SHP77 treated with DMSO at 0.1 percent for 48 hours (cell line): Measurements from ENCODE around the gene CAPSL.
"Not testable (repeated sequence)": the region's sequence is repeated elsewhere in the genome, so short reads cannot be mapped to it uniquely, and the experiment has no call there.

ENCODE experiments used
- DNase-seq: peaks from one replicate; lab custom pipeline; 2025; lab: John Stamatoyannopoulos, UW

CAPSL gene

DNA sequence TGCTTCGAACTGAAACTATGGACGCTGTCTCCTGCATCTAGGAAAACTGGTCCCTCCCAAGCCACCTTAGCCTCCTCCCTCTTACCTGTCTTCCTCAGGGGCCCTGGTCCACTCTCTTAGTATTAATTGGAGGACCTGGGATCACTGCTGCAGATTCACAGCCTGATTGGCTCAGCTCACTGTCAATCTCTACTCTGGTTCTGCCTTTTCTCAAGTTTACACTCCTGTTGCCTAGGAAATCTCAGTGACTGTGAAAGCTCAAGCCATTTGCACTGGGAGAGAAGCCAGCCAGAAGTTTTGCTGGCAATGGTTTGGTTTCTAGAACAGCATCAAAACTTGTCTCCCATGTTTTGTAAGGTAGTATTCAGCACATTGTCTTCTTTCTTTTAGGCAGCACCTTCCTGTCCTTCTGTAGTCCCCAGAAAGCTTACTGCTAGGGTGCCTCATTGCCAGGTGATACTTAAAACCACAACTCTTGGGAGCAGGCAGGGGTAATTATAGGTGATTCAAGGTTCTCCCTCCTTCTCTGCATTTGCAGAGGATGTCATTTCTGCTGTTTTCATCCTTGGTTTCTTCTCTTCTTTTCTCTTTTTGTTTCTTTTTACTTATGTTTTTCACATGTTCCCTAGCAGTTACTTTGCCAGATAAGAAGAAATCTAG lies at the start of gene CAPSL:
TSS of gene CAPSL (minus strand) at position 55 of the 660 bp plus-strand sequence. CDS start 17,502 bp downstream, outside the sequence.
- no peak for DNase-seq

DNA sequence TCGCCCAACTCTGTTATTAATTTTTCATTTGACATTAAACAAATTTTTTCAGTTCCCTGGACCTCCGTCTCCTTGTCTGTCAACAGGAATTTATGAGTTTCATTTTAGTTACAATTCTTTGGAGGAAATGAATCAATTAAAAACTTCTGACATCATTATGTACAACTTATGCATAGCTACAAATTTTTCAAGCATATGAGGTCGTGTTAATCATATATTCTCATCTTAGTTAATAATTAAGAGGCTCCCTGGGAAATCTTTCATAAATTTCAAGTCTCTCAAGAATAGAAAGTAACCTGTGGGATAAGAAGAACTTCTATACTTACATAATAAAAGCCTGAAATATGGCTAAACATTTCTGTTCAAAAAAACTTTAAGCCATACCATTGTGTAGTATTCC lies 49.4 kb upstream of the CAPSL start:
- DNase-seq: no peak

DNA sequence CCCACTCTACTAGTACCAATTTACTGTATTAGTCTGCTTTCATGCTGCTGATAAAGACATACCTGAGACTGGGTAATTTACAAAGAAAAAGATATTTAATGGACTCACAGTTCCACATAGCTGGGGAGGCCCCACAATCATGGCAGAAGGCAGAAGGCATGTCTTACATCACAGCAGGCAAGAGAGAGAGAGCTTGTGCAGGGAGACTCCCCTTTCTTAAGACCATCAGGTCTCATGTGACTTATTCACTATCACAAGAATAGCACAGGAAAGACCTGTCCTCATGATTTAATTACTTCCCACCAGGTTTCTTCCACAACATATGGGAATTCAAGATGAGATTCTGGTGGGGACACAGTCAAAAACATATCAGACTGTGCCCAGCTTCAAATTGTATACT lies 41.3 kb upstream of the CAPSL start:
- no peak for DNase-seq

DNA sequence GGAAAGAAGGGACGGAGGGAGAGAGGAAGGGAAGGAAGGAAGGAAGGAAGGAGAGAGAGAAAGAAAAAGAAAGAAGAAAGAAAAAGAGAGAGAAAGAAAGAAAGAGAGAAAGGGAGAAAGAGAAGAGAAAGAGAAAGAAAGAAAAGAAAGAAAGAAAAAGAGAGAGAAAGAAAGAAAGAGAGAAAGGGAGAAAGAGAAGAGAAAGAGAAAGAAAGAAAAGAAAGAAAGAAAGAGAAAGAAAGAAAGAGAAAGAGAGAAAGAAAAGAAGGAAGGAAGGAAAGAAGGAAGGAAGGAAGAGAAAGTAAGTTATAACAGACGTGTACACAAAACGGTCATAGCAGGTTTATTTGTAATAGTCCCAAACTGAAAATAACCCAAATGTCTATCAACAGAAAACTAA lies 38.4 kb upstream of the CAPSL start:
- not testable (repeated sequence) for DNase-seq

DNA sequence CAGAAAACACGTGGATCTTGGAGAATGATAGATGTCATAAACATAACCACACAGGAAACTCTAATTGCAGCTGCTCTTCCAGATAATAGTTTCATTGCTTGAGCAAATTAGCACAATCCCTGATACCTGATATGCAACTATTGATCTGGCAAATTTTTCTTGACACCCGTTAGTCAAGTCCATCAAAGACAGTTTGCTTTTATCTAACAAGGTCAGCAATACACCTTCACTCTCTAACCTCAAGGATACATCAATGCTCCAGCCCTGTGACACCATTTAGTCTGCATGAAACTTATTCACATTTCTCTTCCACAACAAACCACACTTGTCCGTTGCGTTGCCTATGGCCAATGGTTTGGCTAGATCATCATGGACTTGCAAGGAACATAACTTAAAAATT lies 36.1 kb upstream of the CAPSL start:
- no peak for DNase-seq

DNA sequence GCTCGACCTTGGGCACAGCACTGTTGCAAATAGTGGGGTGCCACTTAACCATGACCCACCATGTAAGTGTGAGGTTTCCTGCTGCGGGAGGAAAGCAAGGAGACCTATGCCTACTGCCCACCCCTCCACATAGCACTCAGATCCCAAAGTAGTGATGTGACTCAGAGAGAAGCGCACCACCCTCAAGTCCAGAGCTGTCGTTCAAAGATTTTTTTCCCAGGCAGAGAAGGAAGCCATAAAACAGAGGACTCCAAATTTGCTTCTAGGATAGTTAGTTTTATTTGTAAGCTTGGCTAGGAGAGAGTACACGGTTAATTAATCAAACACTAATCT lies 33.4 kb upstream of the CAPSL start:
- no peak for DNase-seq

DNA sequence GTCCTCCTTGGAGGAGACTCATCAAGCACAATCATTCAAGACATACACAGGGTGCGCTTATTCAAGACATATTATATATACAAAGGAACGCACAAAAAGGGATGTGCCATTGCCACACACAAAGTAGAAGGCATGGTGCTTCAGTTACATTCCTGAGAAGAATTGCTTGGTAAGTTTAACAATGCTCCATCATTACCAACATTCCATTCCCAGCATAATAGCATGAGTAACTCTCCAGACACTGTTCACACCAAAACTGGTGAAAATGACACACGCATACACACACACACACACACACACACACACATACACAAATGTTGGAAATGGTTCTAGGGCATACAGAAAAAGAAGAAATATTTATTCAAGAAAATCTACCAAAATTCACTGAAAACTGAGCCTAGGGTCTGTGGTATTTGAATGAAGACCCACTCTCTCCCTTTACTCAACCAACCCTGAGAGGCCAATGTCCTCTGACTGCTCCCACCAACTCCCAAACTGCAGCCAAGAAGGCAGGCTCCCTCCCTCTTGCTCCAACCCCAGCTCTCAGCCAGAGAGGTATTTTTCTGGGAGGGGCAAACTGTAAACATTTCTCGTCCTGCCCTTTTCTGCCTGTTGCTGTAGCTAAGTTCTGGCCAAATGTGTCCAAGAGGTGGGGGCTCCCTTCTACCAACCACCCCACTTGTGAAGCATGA lies 32.9 kb upstream of the CAPSL start:
- no peak for DNase-seq

DNA sequence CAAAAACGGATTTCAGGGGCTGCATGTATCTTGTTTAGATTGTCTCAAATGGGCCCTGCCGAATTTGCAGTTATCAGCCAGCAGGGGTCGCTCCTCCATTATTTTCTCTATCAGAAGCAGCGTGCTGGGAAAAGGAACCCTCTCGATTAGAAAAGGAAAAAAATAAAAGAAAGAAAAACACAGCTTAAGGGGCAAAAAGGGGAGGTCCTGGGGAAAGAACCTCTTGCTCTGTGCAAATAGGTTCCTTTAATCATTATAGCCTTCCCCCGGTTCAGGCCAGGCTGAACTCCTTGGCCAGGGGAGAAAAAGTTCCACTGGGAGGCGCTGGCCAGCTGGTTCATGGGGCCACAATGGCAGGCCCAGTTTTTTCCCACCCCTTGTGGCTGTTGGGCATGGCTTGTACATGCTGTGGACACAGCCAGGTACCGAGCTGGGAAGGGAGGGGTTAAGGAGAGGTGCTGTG lies 25.0 kb upstream of the CAPSL start:
- no peak for DNase-seq

DNA sequence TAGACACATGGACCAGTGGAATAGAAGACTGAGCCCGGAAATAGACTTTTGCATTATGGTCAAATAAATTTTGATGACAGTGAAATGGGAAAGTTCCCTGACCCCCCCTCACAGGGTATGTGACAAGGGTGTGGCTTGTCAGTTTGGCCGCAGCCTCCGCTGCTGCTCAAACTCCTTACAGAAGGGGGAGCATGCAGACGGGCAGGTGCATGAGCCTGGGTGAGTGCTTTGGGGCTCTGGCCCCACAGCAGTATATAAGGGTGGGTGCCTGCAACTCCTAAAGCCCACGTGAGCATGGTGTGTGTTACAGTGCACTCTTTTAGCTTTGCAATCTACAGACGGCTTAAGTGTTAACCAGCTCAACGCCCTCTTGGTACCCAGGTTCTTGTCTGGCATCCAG lies 21.9 kb upstream of the CAPSL start:
- no peak for DNase-seq

DNA sequence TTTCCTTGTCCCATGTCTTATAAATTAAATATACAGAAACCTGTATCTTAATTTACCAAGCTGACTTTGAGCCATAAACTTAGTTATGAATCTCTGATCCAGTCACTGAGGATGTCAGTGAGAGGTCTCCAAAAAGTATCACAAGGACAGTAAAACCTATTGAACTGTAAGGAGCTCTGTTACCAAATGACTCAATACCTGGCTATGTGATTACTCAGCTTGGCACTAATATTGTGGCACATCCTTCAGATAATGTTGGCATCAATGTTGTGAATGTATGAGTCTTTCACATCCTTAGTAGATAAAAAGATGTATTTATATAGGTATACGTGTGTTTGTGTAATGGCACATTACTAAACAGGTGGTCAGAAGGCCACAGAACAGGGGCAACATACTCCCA lies 18.0 kb upstream of the CAPSL start:
- DNase-seq: no peak

DNA sequence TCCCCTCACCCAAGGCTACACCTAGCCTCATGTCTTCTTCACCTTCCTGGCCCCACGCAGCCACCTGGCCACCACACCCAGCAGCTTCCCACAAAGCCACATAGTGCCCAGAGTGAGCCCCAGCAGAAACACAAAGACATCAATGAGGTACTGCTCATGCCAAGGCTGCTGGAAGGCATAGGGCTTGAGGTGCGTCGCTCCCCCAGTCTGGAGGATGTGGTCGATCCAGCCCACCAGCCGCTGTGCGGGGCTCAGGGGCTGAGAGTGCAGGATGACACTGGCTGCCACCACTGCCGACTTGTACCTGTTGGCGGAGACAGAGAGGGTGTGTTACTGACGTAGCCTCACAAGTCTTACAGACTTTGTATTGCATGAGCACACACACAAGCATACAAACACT lies 15.8 kb upstream of the CAPSL start:
- DNase-seq: no peak

DNA sequence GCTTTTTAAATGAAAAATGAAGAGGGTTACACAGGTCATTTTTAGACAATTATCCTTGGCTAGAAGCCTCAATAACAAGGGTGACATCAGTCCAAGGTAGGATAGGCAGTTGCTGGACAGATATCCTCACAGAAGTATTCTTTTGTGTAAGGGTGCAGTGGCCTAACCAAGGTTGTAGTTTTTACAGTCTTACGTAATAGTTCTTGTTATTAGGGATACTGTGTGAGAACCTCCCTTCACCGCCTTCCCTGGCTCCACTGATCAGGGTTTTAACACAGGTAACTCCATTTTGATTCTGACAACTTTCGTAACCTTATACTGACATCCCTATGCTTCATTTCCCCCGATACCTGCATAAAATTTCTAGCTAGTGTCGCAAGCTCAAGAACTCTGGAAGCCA lies 8.7 kb upstream of the CAPSL start:
- DNase-seq: no peak

DNA sequence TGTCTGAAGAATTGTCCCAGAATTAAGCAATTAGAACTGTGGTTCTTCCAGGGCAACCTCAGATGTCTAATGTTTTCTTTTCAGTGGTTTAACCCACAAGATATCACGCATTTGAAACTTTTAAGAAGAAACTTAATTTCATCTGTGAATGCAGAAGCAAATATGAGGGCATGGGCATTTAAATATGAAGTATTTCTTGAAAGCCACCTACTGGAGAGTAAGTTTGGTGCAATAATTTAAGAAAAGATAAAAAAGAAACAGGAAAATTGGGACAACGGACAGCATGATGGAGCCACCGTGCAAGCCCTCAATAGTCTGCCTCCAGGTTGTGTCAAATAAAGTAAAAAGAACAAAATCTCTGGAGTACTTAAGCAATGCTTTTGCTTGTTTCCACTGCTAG lies 1.2 kb upstream of the CAPSL start:
- DNase-seq: no peak

DNA sequence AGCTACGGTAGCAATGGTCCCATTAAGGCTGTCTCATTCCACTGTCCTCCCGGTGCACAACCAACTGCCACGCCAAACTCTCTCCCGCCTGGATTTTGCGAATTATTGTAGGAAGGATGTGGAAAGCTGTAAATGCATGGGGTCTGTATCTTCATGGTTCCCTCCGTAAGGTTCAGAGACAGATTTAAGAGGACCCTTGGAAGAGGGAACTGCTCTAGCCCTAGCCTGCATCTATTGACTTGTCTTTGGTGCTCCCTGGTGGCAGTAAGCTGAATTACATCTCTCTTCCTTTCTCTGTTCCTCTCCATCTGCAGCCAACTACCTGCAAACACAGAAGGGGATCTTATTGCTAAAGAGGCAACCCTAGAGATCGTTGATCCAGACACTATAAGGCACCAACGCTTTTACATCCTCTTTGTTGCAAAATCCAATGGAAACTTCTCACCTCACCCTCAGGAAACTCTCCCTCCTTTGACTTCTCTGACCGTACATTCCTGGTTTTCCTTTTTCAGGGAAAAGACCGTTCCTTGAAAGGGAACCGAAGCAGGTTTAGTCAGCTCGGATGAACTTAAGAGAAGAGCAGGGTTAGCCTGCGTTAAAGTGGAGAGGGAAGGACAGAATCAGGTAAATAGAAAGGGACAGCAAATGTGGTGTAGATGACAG lies 11.9 kb downstream of the CAPSL start:
- peak; percentile 37 for DNase-seq

DNA sequence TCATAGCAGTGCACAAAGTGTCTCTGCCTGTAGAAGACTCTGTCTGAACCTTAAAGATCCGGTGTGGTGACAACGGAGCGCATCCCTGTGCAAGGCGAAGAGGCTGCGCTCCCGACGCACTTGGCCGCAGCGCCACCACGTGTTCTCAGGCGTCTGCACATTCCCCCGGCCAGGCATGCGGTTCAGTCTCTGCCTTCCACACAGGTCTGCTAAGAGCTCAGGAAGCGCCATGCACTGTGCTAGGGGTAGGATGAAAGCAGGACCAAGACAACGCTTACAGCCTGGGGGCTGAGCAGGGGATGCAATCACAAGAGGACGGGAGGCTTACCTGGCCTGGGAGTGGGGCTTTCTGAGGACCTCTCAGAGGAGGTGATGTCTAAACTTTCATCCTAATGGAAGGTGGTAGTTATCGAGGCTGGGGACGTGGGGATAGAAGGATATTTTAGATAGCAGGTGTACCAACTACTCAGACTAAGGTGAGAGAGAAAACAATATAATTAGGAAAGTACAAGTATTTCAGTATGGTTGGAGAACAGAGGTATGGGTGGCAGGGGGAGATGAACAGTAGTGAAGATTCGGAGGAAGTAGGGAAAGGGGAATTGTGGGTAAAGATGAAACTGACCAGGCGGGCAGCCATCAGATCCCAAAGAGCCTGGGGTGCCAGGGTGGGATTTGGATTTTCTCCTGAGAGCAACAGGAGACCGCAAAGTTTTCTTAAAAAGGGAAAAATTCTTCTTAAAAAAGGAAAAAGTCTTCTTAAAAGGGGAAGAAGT lies 13.3 kb downstream of the CAPSL start:
- peak; percentile 58 for DNase-seq

DNA sequence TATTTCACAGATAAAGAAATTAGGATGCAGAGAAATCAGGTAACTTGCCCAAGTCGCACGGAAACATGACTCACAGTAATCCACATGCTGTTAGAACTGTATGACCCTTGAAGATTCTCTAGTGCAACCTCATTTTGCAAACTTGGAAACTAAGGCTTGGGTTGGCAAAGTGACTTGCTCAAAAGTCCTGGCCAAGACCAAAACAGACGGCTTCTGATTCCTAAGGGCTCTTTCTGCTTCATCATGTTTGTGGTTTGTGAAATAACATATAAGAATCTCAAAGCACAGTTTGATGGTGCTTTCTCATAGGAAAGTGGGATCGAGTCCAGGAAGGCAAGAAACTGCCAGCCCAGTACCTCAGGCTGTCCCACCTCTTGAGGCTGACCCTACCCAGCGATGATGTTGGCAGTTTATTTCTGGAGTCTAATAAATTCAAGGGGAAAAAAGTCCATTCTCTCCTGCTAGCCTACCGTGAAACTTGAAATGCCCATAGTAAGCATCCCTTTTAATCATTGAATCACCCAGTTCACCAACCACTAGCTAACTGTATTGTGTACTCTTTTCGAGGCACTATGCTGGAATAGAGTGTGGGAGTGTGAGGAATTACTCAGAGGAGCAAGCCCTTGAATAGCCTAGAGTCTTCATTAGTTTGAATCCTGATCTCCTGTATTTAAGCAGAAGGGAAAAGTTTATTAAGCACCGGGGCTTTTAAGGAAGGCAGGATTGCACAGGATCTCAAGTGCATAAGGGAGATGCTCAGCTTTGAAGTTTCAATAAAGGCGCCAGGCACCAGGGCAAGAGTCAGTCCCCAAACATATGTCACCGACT lies 14.1 kb downstream of the CAPSL start:
- no peak for DNase-seq

DNA sequence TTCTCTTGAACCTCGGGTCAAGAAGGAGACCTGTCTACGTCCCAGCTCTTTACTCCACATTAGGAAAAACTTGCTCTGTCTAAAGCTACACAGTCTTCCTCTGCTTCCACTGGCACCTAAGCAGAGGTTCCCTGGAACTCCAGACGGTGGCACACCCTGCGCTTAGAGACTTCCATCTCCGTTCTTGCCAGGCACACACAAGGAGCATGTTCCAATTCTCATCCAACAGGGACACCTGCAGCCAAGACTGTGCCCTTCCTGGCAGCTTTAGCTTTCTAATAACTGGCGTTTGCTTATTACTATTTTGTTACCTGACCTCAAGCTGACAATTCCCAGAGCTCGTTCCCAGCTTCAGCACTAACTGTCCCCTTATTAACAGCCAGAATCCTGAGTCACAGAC lies 16.0 kb downstream of the CAPSL start:
- DNase-seq: no peak

DNA sequence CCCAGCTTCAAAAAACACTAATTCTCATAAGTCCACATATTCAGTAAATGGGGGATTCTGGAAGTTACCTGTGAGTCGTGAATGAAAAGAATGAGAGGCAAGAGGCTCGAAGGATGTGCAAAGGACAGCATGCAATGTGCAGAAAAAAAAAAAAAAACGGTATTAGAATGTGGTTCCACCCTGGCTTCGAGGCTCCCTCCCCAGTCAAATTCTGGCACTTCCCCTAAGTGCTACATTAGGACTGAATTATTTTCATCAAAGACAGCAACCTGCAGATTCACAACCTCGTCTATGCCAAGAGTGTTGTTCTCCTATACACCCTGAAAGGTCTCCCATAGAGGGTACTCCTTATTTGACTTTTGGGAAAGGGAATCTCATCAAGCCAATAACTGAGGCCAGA lies 16.5 kb downstream of the CAPSL start:
- no peak for DNase-seq

DNA sequence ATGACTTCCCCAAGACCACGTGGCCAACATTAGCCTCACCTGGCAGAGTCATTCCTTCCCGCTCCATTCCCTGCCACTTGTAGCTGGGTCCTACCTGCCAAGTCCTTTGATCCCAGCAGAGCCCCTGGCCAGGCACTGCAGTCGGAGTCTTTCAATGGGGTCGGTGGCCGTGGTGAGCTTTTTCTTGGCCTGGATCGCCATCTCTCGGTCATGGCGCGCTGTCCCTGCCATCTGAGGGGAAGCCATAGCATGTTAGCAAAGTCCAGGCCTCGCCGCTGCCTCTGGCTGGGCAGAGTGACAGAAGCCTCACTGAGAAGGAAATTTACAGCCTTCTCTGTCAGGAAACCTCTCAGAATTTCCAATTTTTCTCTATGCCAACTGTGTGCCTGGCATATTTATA lies 17.5 kb downstream of the CAPSL start:
- DNase-seq: no peak

DNA sequence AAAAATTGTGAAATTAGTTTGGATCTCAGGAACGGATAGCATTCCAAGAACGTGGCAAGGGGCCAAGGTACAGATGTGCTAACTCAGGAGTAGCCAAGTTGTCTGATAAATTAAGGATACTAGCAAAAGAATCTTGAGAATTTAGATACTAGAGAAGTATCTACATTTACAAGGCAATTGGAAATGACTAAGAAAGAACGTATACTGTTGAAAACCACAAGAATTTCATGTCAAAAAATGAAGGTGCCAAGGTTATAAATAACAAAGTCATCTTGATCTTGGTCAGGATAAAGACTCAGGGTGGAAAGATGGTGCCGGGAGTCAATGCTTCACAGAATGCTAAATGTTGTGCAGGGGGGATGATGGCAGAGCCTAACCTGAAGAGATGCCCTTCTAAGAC lies 19.2 kb downstream of the CAPSL start:
- no peak for DNase-seq

DNA sequence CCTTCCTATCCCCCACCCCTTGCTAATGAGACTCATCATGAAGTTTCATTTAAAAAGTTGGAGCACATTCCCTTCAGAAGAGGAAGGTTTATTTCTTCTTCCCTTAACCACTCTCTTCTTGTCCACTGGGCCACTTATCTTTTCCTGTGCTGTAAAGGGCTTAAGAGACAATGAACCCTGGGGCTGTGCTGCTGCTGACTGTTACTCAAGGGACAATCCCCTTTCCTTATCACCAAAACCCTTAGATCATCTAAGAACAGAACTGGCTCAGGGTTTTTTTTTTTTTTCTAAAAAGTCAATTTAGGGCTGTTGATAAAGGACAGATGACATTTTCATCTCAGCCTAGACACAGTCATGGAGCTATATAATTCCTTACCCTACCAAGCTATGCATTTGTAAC lies 29.6 kb downstream of the CAPSL start:
- DNase-seq: no peak

DNA sequence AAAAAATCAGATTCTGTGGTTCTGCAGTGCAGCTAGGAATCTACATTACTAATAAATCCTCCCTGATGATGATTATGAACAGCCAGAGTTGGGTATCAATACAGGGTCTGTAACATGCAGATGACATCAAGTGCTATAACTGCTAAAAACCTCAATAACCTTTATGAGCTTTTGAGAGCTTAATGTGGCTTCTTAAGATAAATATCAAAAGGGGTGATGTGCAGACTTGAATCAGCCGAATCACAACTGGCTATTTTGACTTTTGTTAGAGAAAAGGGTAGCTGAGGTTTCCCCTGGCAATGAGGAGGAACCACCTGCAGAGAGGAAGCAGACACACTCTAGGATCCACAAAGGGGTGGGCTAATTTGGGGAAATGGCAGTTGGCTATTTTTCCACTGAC lies 30.2 kb downstream of the CAPSL start:
- no peak for DNase-seq
